Measurements from ENCODE around the gene DCST1.

DCST1 gene

GRCh38 chr1:155077758-155078445 is 44.3 kb downstream of the DCST1 start:
- no peak for DNase-seq

GRCh38 chr1:155078469-155079209 is 45.0 kb downstream of the DCST1 start, which contains the start of gene EFNA3:
Gene EFNA3 (plus strand): TSS chr1:155078837. CDS start chr1:155078942, 105 bp downstream.
- DNase-seq, result peak; percentile 99

GRCh38 chr1:155079210-155079486 is 45.5 kb downstream of the DCST1 start:
- no peak for DNase-seq

GRCh38 chr1:155079487-155080311 is 46.1 kb downstream of the DCST1 start:
- peak; percentile 77 for DNase-seq

- DNase-seq, result peak; percentile 80
Measured at GRCh38 chr1:155080312-155081228, 46.9 kb downstream of the DCST1 start.

- DNase-seq, result no peak
Measured at GRCh38 chr1:155081472-155082300, 48.1 kb downstream of the DCST1 start.

- DNase-seq, result no peak
Measured at GRCh38 chr1:155082301-155083051, 48.9 kb downstream of the DCST1 start.

GRCh38 chr1:155083052-155083541 is 49.5 kb downstream of the DCST1 start:
- DNase-seq, result no peak

- DNase-seq, result no peak
Measured at GRCh38 chr1:155083865-155084721, 50.5 kb downstream of the DCST1 start.

- peak; percentile 98 for DNase-seq
Measured at GRCh38 chr1:155084722-155085503, 51.3 kb downstream of the DCST1 start.

GRCh38 chr1:155085504-155086127 is 52.0 kb downstream of the DCST1 start:
- no peak for DNase-seq

GRCh38 chr1:155086128-155086741 is 52.6 kb downstream of the DCST1 start:
- peak; percentile 89 for DNase-seq

GRCh38 chr1:155086856-155087535 is 53.4 kb downstream of the DCST1 start:
- DNase-seq, result peak; percentile 18

GRCh38 chr1:155091071-155092051 is 57.7 kb downstream of the DCST1 start:
- no peak for DNase-seq

- DNase-seq, result no peak
Measured at GRCh38 chr1:155092131-155092530, 58.5 kb downstream of the DCST1 start.

GRCh38 chr1:155092641-155093040 is 59.0 kb downstream of the DCST1 start:
- no peak for DNase-seq
